HS-27A (cell line): ENCODE results near the gene PAK6.

Experiments
- DNase-seq: peaks from one replicate; pipeline ENCODE4 v3.0.0-alpha.2; 2012; ENCODE audit warnings: low read depth, missing footprints

Gene PAK6

DNA sequence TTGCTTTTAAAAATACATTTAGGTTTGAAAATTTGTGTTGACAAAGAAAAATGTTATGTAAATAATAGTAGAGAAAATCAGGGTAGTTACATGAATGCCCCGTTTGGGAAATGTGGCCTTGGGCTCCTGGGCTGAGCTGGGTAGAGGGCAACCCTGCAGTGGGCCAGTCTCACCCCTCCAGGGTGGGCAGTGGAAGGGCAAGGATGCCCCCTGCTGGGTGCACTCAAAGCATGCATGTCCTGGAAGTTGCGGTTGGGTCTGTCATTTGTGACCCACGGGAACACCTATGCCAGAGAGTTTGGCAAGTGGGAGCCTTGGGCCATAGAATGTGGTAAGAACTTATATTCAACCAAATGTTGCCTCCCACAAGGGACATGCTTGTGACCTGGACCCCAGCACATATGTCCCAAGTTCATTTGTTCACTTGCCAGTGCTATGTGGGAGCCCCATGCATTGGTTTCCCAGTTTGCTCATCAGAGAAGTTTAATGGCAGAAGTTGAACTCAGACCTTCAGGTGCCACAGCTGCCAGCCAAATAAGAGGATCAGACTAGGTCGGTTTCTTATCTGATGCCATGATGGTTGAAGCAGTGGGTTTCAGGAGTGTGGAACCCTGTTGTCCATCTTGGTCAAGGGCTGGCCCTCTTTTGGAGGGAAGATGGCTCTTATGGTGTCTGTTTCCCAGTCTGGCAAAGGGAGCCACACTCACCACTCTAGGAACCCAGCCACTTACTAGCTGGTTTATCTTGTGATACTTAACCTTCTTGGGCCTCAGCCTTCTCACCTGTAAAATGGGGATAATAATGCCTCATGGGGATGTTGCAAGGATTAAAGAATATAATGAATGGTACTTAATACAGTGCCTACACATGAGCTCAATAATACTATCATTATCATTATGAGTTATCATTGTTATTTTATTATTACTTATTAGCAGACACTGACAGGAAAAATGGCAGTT, 71.4 kb downstream of the PAK6 start:
- DNase-seq = no peak

DNA sequence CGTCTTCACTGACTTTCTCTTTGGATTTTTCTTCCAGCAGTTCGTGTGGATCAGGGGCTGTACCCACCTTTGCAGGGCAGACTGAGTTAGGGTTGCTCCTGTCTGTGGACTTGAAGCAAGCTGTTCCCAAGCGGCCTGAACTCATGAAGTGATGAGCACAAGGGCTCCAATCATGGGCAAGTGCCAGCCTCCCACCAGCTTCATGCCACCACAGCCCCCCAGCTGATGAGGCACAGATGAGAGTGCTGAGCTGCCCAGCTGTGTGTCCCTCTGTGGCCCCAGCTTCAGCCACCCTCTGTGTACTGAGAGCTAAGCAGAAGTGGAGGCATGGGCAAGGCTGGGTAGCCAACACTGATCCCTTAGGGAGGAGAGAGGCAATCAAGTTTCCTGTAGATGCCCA, 72.1 kb downstream of the PAK6 start:
- no peak for DNase-seq

- no peak for DNase-seq
Observed at GRCh38 chr15:40312370-40313158, 73.7 kb downstream of the PAK6 start.

DNA sequence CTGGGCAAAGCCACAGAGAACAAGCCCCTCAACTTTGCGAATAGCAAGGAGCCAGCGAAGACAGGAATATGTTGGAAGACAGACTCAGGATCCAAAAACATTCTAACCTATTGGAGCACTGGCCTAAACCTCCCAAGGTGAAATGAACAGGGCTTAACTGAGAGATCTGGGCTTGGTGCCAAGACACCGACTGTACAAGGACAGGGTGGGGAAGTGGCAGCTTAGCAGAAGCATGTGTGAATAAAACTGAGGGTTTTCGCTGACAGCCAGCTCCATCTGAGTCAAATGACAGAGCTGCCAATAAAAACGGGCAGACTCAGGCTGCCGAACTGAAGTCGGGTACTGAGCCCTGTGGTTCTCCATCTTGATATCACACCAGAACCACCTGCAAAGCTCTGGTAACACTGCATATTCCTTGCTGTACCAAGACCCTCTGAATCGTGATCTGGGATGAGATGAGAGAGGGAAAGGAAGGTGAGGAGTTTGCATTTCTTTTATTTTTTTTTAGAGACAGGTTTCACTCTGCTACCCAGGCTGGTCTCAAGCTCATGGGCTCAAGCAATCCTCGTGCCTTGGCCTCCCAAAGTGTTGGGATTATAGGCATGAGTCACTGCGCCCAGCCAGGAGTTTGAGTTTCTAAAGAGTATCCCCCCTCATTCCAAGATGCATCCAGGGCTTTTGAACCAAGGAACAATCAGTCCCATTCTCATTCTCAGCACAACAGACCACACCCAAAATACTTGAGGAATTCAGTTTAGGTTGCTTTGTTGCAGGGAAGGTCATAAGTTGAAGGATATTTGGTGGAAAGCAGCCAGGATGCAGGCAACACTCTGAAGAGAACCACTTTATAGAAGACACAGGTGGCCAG, 74.9 kb downstream of the PAK6 start:
- DNase-seq = no peak

GRCh38 chr15:40314723-40315276, 75.9 kb downstream of the PAK6 start:
- no peak for DNase-seq

- no peak for DNase-seq
Observed at GRCh38 chr15:40316931-40317330, 78.1 kb downstream of the PAK6 start.

DNA sequence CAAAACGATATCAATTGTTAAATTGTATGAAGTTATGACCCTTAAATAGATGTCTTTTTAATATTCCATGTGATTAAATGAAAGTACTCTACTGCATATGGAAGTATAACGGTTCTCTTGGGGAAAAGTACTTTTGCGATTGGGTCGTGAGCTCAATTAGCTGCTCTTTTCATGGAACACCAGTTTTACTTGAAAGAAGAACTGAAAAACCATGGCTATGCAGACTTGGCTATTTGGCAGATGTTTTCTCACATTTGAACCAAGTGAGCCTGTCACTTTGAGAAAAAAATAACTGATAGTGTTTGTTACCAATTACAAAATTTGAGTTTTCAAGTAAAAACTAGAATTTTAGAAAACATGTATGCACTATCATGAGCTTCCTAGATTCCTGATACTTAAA, 78.7 kb downstream of the PAK6 start:
- DNase-seq = no peak

GRCh38 chr15:40320409-40320808, 81.5 kb downstream of the PAK6 start:
- no peak for DNase-seq

DNA sequence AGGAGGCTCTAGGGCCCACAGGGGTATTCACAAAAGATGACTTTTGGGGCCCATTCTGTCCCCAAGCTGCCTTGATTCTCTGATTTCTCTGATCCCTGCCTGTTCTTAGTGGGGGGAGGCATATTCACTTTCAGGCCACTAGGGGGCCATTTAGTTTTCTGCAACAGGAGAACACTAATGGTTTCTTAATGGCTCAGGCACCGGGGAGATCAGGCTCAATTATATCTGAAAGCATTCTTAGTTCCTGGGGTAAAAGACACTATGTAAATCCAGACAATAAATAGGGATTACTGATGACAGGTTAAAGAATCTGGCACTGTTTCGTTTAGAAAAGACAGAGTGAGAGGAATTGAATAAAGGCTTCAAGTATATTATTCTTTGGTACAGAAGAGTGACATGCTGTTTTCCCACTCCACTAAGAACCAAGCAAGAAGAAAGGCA, 82.1 kb downstream of the PAK6 start:
- no peak for DNase-seq

GRCh38 chr15:40322531-40323238, 83.8 kb downstream of the PAK6 start:
- DNase-seq = no peak

DNA sequence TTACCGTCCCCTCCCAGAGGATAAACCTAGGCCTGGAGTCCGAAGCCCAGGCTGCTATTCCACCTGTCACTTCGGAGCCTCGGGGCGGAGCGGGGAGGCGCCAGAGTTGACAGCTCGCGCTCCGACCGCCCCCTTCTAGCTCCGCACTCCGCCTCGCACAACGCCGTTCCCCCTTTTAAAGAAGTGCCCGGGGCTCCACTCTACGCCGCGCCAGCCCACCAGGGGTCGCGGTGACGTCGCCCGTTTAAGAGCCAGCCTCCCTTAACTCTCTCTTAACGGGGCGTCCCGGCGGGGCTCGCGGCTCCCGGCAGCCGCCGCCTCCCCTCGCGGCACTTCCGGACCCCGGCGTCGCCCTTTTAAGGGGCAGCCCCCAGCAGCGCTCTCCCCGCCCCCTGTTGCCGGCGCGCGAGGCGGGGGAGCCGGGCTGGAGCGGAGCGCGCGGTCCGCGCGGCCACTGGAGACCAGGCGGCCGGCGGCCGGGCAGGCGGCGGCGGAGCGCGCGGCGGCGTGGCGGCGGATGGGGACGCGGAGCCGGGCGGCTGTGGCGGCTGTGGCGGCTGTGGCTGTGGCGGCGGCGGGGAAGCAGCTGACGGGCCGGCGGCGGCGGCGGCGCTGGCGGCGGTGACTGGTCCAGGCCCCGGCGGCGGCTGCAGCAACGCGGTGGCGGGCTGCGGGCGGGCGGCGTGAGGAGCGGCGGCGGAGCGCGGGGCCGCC, 84.5 kb downstream of the PAK6 start, which contains the start of gene INAFM2:
INAFM2 (plus strand) TSS at position 454 of the 714 bp plus-strand sequence. CDS start 364 bp downstream, outside the sequence.
- peak; percentile 76 for DNase-seq

GRCh38 chr15:40323953-40324937, 85.4 kb downstream of the PAK6 start:
- DNase-seq = no peak

DNA sequence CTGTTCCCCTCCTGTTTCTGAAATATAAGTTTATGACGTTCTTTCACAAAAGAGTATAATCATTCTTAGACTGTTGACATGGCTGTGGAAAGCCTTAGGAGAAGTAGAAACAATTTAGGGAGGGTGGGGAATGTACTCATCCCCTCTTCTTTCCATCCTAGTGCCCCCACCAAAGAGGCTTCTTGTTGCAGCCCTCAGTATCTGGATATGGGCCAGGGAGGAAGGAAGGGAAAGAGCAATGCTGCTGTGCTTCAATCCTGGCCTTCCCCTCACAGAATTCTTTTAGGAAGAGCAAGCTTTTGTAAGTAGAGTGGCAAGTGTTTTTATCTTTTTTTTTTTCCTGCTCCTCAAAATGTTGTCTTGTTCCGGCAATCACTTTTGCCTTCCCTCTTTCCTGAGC, 86.3 kb downstream of the PAK6 start:
- no peak for DNase-seq

DNA sequence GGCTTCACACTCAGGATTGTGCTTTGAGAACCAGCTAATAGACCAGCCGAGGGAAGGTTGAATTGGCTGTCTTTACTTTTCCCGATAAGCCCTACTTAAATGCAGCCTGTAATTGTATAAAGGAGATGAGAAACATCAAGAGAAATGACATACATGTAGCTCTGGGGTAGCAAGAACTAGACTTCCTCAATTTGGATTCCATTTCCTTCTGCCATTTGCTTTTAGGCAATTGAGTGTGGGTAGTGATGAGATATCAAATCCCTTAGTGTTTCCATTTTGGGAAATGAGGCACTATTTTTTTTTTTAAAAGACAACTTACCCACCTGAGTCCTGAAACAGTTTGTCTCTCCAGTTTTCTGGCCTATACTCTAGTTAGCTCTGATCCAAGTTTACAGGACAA, 86.8 kb downstream of the PAK6 start:
- no peak for DNase-seq
